ENCODE results near the gene EPB41L1. TPM values are rescaled to one million over a fixed set of nuclear protein-coding genes. Genes with fewer than 3 reads are reported as not detected.

The EPB41L1 gene
- polyA plus RNA-seq, 1 donor (not counting 4 experiments of a cell fraction or from before 2014, with no cell fraction given): 1.2 TPM

GRCh38 chr20:36230019-36230418, 75.5 kb downstream of the EPB41L1 start:
- TF ChIP-seq EZH2 (IDR thresholded peaks at IDR 0.05; ENCODE audit: low read length) (no peak), CTCF (optimal IDR thresholded peaks at IDR 0.05 in 1 of 3, IDR thresholded peaks at IDR 0.05 in 1 of 3, conservative IDR thresholded peaks at IDR 0.05 in 1 of 3; ENCODE audit: extremely low read depth in 1 of 3, insufficient read depth in 2 of 3, low read length in 3 of 3) (no peak)
- H3K9me1 ChIP-seq (ENCODE audit: control insufficient read depth, extremely low read depth, insufficient read depth, low read length): no peaks in the 10 kb centered on the region
- no peak overlapping the region for H3K4me2 ChIP-seq (ENCODE audit: control insufficient read depth, extremely low read depth, insufficient read depth, low read depth, low read length)
- FAIRE-seq (no peak), DNase-seq (ENCODE audit: low read depth, low spot score) (no peak)
- no peaks in the 10 kb centered on the region for H3K79me2 ChIP-seq (ENCODE audit: control insufficient read depth, insufficient read depth, low read length)
- no peaks in the 10 kb centered on the region for H3K27me3 ChIP-seq (ENCODE audit: control insufficient read depth, extremely low read depth, insufficient read depth, low read length)
- H3K27ac ChIP-seq (ENCODE audit: control insufficient read depth, insufficient read depth, low read length): no peak overlapping the region
- no peaks in the 10 kb centered on the region for H3K9me3 ChIP-seq (ENCODE audit: control insufficient read depth, low read depth, low read length)
- no peaks in the 10 kb centered on the region for H3K4me1 ChIP-seq (ENCODE audit: control insufficient read depth, extremely low read depth, insufficient read depth, low read length)
- H3K4me3 ChIP-seq (ENCODE audit: control insufficient read depth in 2 of 3, extremely low read depth in 1 of 3, insufficient read depth in 2 of 3, low read depth in 1 of 3, low read length in 3 of 3): no peak overlapping the region
- dilution Hi-C loops (cut with MboI; ENCODE audit: extremely low pct_ligation_motif_present, low sequenced_read_pairs): no loop called here
- no peaks in the 10 kb centered on the region for H4K20me1 ChIP-seq (ENCODE audit: control insufficient read depth, extremely low read depth, insufficient read depth, low read length)
- no peaks in the 10 kb centered on the region for H3K36me3 ChIP-seq (ENCODE audit: control insufficient read depth in 2 of 2, extremely low read depth in 1 of 2, insufficient read depth in 2 of 2, low read length in 2 of 2)
- no peak overlapping the region for H3K9ac ChIP-seq (ENCODE audit: control insufficient read depth, extremely low read depth, insufficient read depth, low read length)
- H2AFZ ChIP-seq (ENCODE audit: control insufficient read depth, low read length): no peak overlapping the region

GRCh38 chr20:36231331-36231730, 76.8 kb downstream of the EPB41L1 start:
- Histone ChIP-seq H3K27ac (ENCODE audit: control insufficient read depth, insufficient read depth, low read length) (no peak overlapping the region), H3K9me1 (ENCODE audit: control insufficient read depth, extremely low read depth, insufficient read depth, low read length) (peaks cover 2% of the 10 kb centered on the region), H2AFZ (ENCODE audit: control insufficient read depth, low read length) (no peak overlapping the region), H3K4me3 (ENCODE audit: control insufficient read depth in 2 of 3, extremely low read depth in 1 of 3, insufficient read depth in 2 of 3, low read depth in 1 of 3, low read length in 3 of 3) (no peak overlapping the region), H3K4me1 (ENCODE audit: control insufficient read depth, extremely low read depth, insufficient read depth, low read length) (peaks cover 5% of the 10 kb centered on the region), H3K27me3 (ENCODE audit: control insufficient read depth, extremely low read depth, insufficient read depth, low read length) (no peaks in the 10 kb centered on the region), H3K9ac (ENCODE audit: control insufficient read depth, extremely low read depth, insufficient read depth, low read length) (no peak overlapping the region), H3K4me2 (ENCODE audit: control insufficient read depth, extremely low read depth, insufficient read depth, low read depth, low read length) (no peak overlapping the region), H3K36me3 (ENCODE audit: control insufficient read depth in 2 of 2, extremely low read depth in 1 of 2, insufficient read depth in 2 of 2, low read length in 2 of 2) (no peaks in the 10 kb centered on the region), H4K20me1 (ENCODE audit: control insufficient read depth, extremely low read depth, insufficient read depth, low read length) (no peaks in the 10 kb centered on the region), H3K79me2 (ENCODE audit: control insufficient read depth, insufficient read depth, low read length) (peaks cover 3% of the 10 kb centered on the region), H3K9me3 (ENCODE audit: control insufficient read depth, low read depth, low read length) (no peaks in the 10 kb centered on the region)
- DNase-seq (ENCODE audit: low read depth, low spot score): no peak
- FAIRE-seq: no peak
- dilution Hi-C loops (cut with MboI; ENCODE audit: extremely low pct_ligation_motif_present, low sequenced_read_pairs): no loop called here
- no peak for TF ChIP-seq CTCF (optimal IDR thresholded peaks at IDR 0.05 in 1 of 3, IDR thresholded peaks at IDR 0.05 in 1 of 3, conservative IDR thresholded peaks at IDR 0.05 in 1 of 3; ENCODE audit: extremely low read depth in 1 of 3, insufficient read depth in 2 of 3, low read length in 3 of 3)
- TF ChIP-seq EZH2 (IDR thresholded peaks at IDR 0.05; ENCODE audit: low read length): no peak
